H1 (cell line): ENCODE data around the gene RGS14.

Experiments
- EP300 ChIP-seq, 2 experiments: IDR thresholded peaks; 1 replicate in 1 of 2; 2 replicates in 1 of 2; pipeline ENCODE4 v1.6.1; 2011 to 2012; ENCODE audit warnings: low read depth in 2 of 2, low read length in 2 of 2, mild to moderate bottlenecking in 2 of 2, borderline replicate concordance in 1 of 2, inconsistent platforms in 1 of 2, moderate library complexity in 1 of 2
- MAFK ChIP-seq: IDR thresholded peaks from 2 replicates; pipeline ENCODE4 v1.6.1; 2012; ENCODE audit warnings: low read depth, mild to moderate bottlenecking, improper control_type of control experiment, low read length
- SIN3A ChIP-seq, 2 experiments: IDR thresholded peaks in 1 of 2; conservative IDR thresholded peaks in 1 of 2; 2 replicates each; pipeline ENCODE4 v1.6.1; 2011 to 2012; ENCODE audit warnings: low read length in 2 of 2, improper control_type of control experiment in 1 of 2, low read depth in 1 of 2, mild to moderate bottlenecking in 1 of 2
- TAF1 ChIP-seq: IDR thresholded peaks from 2 replicates; pipeline ENCODE4 v1.6.1; 2011; ENCODE audit warnings: mild to moderate bottlenecking, low read depth, low read length
- YY1 ChIP-seq: IDR thresholded peaks from 2 replicates; pipeline ENCODE4 v1.6.1; 2011; ENCODE audit warnings: low read depth, mild to moderate bottlenecking, low read length
- TF ChIP-seq, protein P1 (sequence below), 3 experiments: IDR thresholded peaks; 1 replicate in 2 of 3; 2 replicates in 1 of 3; pipeline versions ENCODE4 v1.5.1 to v1.6.1; 2011; ENCODE audit warnings: low read length in 3 of 3, mild to moderate bottlenecking in 3 of 3, inconsistent platforms in 2 of 3, low read depth in 1 of 3, moderate library complexity in 1 of 3; ENCODE audit not compliant: insufficient read depth in 1 of 3; ENCODE audit errors: control extremely low read depth in 1 of 3
- TF ChIP-seq, protein P2 (sequence below): IDR thresholded peaks from 2 replicates; pipeline ENCODE4 v1.6.1; 2011; ENCODE audit warnings: low read length, improper control_type of control experiment

DNA sequence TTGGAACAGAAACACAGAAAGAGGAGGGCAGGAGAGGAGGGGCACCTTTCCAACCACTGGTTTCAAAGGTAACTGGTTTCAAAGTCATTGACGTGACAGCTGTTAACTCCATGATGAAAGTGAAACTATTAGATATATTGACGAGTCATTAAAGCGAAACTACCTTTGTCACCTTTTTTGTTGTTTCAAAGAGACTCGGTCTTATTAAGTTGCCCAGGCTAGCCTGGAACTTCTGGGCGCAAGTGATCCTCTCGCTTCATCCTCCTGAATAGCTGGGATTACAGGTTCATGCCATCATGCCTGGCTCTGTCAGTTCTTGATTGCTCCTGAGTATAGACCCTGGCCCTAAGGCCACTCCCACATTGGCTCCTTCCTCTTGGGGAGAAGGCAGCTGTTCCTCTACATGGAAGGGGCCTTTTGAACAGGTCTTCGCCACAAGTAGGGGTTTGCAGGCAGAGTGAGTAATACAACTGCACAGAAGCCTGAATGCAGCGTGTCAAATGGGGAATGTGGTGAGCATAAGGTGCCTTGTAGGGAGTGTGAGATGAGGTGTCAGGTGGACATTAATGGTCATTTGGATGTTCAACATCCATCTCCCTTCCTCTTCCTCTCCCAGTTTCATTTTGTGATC, 55.0 kb downstream of the RGS14 start:
- TF ChIP-seq MAFK (no peak), YY1 (no peak), TAF1 (no peak), SIN3A (conservative IDR thresholded peaks at IDR 0.05 in 1 of 2, IDR thresholded peaks at IDR 0.05 in 1 of 2; ENCODE audit: low read depth in 1 of 2, low read length in 2 of 2) (no peak), EP300 (IDR thresholded peaks at IDR 0.05; ENCODE audit: borderline replicate concordance in 1 of 2, low read depth in 2 of 2, low read length in 2 of 2) (no peak)
- TF ChIP-seq, protein P1, sequence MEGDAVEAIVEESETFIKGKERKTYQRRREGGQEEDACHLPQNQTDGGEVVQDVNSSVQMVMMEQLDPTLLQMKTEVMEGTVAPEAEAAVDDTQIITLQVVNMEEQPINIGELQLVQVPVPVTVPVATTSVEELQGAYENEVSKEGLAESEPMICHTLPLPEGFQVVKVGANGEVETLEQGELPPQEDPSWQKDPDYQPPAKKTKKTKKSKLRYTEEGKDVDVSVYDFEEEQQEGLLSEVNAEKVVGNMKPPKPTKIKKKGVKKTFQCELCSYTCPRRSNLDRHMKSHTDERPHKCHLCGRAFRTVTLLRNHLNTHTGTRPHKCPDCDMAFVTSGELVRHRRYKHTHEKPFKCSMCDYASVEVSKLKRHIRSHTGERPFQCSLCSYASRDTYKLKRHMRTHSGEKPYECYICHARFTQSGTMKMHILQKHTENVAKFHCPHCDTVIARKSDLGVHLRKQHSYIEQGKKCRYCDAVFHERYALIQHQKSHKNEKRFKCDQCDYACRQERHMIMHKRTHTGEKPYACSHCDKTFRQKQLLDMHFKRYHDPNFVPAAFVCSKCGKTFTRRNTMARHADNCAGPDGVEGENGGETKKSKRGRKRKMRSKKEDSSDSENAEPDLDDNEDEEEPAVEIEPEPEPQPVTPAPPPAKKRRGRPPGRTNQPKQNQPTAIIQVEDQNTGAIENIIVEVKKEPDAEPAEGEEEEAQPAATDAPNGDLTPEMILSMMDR (IDR thresholded peaks at IDR 0.05; ENCODE audit: control extremely low read depth in 1 of 3, insufficient read depth in 1 of 3, low read depth in 1 of 3, low read length in 3 of 3) = no peak
- TF ChIP-seq, protein P2, sequence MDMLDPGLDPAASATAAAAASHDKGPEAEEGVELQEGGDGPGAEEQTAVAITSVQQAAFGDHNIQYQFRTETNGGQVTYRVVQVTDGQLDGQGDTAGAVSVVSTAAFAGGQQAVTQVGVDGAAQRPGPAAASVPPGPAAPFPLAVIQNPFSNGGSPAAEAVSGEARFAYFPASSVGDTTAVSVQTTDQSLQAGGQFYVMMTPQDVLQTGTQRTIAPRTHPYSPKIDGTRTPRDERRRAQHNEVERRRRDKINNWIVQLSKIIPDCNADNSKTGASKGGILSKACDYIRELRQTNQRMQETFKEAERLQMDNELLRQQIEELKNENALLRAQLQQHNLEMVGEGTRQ = no peak
